ENCODE results near the gene MATCAP1. TPM values are rescaled to one million over a fixed set of nuclear protein-coding genes. Genes with fewer than 3 reads are reported as not detected.

MATCAP1 gene
- total RNA-seq, result 100 to 1,000 TPM in 1 of 4 donors, 10 to 100 TPM in 3; 27.6 to 220 (median 32.5) TPM

- peak within 1 kb of the TSS; percentile 93 to 96 (median 94) for H3K27ac ChIP-seq
- DNase-seq, result peak; percentile 95
- H3K4me1 ChIP-seq, result peaks cover 13 to 36% (median 25%) of the 10 kb centered on the region in 4 donors
- peak within 1 kb of the TSS; percentile 52 to 77 (median 70) for H3K4me3 ChIP-seq
- no peaks in the 10 kb centered on the region for H3K9me3 ChIP-seq
- WGBS, 2 donors (ENCODE audit: low coverage in 1 of 2), result 0% methylated on average over 58 of the region's 77 CpGs; no CpG with 5 or more reads in 1 of the 2 donors
- in situ Hi-C loops (cut with MboI; ENCODE audit: low pct_ligation_motif_present in 1 of 4, low pct_unique_long_range_greater_than_20kb in 1 of 4, low sequenced_read_pairs in 3 of 4) (no loop called here), intact Hi-C loops (cut with DNase I; ENCODE audit: low total_unique reads) (loop anchor here (2.0 kb wide), 1 partner anchor 25 kb away; the partner anchor contains the start of genes FBXL8 and TRADD)
- peak; percentile 77 for TF ChIP-seq POLR2A (IDR thresholded peaks at IDR 0.05)
- peak in 1 of 5 experiments; percentile 5 for TF ChIP-seq CTCF (IDR thresholded peaks at IDR 0.05)
- TF ChIP-seq POLR2AphosphoS5 (IDR thresholded peaks at IDR 0.05), result peak; percentile 57 to 81 (median 58)
- peak; percentile 53 for TF ChIP-seq EP300 (IDR thresholded peaks at IDR 0.05; ENCODE audit: low read depth)
- H3K36me3 ChIP-seq, result no peaks in the 10 kb centered on the region
- no peaks in the 10 kb centered on the region for H3K27me3 ChIP-seq
Measured at GRCh38 chr16:67183627-67184452, at the start of gene MATCAP1. MATCAP1 (minus strand) TSS chr16:67183963; CDS start chr16:67180610, 3,353 bp downstream.

- Histone ChIP-seq H3K9me3 (no peaks in the 10 kb centered on the region), H3K27me3 (no peaks in the 10 kb centered on the region), H3K4me1 (peaks cover 7 to 17% (median 15%) of the 10 kb centered on the region in 4 donors), H3K36me3 (peaks cover 0 to 26% (median 9%) of the 10 kb centered on the region in 4 donors), H3K4me3 (no peak overlapping the region), H3K27ac (no peak overlapping the region)
- TF ChIP-seq EP300 (IDR thresholded peaks at IDR 0.05; ENCODE audit: low read depth), result no peak
- no peak for TF ChIP-seq POLR2A (IDR thresholded peaks at IDR 0.05)
- no peak for TF ChIP-seq POLR2AphosphoS5 (IDR thresholded peaks at IDR 0.05)
- no peak for TF ChIP-seq CTCF (IDR thresholded peaks at IDR 0.05)
- 93% methylated on average over 10 of the region's 12 CpGs; no CpG with 5 or more reads in 1 of the 2 donors for WGBS, 2 donors (ENCODE audit: low coverage in 1 of 2)
- DNase-seq, result no peak
- in situ Hi-C loops (cut with MboI; ENCODE audit: low pct_ligation_motif_present in 1 of 4, low pct_unique_long_range_greater_than_20kb in 1 of 4, low sequenced_read_pairs in 3 of 4) (no loop called here), intact Hi-C loops (cut with DNase I; ENCODE audit: low total_unique reads) (no loop called here)
Measured at GRCh38 chr16:67230809-67231660, 47.3 kb upstream of the MATCAP1 start.

GRCh38 chr16:67229906-67230808 is 46.4 kb upstream of the MATCAP1 start:
- Histone ChIP-seq H3K4me3 (no peak overlapping the region), H3K27ac (no peak overlapping the region), H3K27me3 (no peaks in the 10 kb centered on the region), H3K4me1 (peaks cover 7 to 21% (median 16%) of the 10 kb centered on the region in 4 donors), H3K36me3 (peaks cover 0 to 23% (median 9%) of the 10 kb centered on the region in 4 donors), H3K9me3 (no peaks in the 10 kb centered on the region)
- DNase-seq, result no peak
- in situ Hi-C loops (cut with MboI; ENCODE audit: low pct_ligation_motif_present in 1 of 4, low pct_unique_long_range_greater_than_20kb in 1 of 4, low sequenced_read_pairs in 3 of 4) (no loop called here), intact Hi-C loops (cut with DNase I; ENCODE audit: low total_unique reads) (no loop called here)
- TF ChIP-seq POLR2AphosphoS5 (IDR thresholded peaks at IDR 0.05), result peak in 1 of 3 donors; percentile 5
- no peak for TF ChIP-seq EP300 (IDR thresholded peaks at IDR 0.05; ENCODE audit: low read depth)
- no peak for TF ChIP-seq POLR2A (IDR thresholded peaks at IDR 0.05)
- TF ChIP-seq CTCF (IDR thresholded peaks at IDR 0.05), result no peak
- 92% methylated on average over 32 of the region's 32 CpGs; no CpG with 5 or more reads in 1 of the 2 donors for WGBS, 2 donors (ENCODE audit: low coverage in 1 of 2)
